ENCODE data around the gene CYP3A5. TPM values are rescaled to one million over a fixed set of nuclear protein-coding genes. Genes with fewer than 3 reads are reported as not detected.
A peak's percentile ranks its signal among the peaks of the same experiment; 100 is the strongest.

Gene CYP3A5
- total and polyA plus RNA-seq, 2 of the 13 experiments (the other 11 are each of a cell fraction or from before 2014, with no cell fraction given): 5.7 to 9.3 TPM

- TF ChIP-seq CSRNP1 (CRISPR knock-in tag; IDR thresholded peaks at IDR 0.05) (no peak), ZZZ3 (CRISPR knock-in tag; IDR thresholded peaks at IDR 0.05; ENCODE audit: borderline replicate concordance) (no peak), ZBTB3 (CRISPR knock-in tag; IDR thresholded peaks at IDR 0.05; ENCODE audit: borderline replicate concordance, low read depth) (no peak), CSRNP2 (CRISPR knock-in tag; conservative IDR thresholded peaks at IDR 0.05; ENCODE audit: low read depth) (no peak), ZNF841 (CRISPR knock-in tag; IDR thresholded peaks at IDR 0.05; ENCODE audit: borderline replicate concordance) (no peak), ZNF562 (CRISPR knock-in tag; IDR thresholded peaks at IDR 0.05; ENCODE audit: borderline replicate concordance) (no peak), ZNF660 (CRISPR knock-in tag; IDR thresholded peaks at IDR 0.05; ENCODE audit: borderline replicate concordance, low read depth) (no peak), NR3C1 (CRISPR knock-in tag; IDR thresholded peaks at IDR 0.05) (no peak), ZNF564 (CRISPR knock-in tag; IDR thresholded peaks at IDR 0.05) (no peak), TFDP2 (CRISPR knock-in tag; IDR thresholded peaks at IDR 0.05) (no peak), CC2D1A (CRISPR knock-in tag; IDR thresholded peaks at IDR 0.05) (no peak), ZNF556 (CRISPR knock-in tag; IDR thresholded peaks at IDR 0.05; ENCODE audit: borderline replicate concordance) (no peak), ZNF281 (CRISPR knock-in tag; IDR thresholded peaks at IDR 0.05; ENCODE audit: borderline replicate concordance) (peak; percentile 45; the same call in 1 of the 2 replicates), HOXA3 (CRISPR knock-in tag; IDR thresholded peaks at IDR 0.05) (peak; percentile 44), SNRNP70 (IDR thresholded peaks at IDR 0.05; ENCODE audit: low read depth, low read length) (no peak)
- TF ChIP-seq, protein P1, sequence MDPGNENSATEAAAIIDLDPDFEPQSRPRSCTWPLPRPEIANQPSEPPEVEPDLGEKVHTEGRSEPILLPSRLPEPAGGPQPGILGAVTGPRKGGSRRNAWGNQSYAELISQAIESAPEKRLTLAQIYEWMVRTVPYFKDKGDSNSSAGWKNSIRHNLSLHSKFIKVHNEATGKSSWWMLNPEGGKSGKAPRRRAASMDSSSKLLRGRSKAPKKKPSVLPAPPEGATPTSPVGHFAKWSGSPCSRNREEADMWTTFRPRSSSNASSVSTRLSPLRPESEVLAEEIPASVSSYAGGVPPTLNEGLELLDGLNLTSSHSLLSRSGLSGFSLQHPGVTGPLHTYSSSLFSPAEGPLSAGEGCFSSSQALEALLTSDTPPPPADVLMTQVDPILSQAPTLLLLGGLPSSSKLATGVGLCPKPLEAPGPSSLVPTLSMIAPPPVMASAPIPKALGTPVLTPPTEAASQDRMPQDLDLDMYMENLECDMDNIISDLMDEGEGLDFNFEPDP (CRISPR knock-in tag; conservative IDR thresholded peaks at IDR 0.05): no peak
- TF ChIP-seq, protein P2, sequence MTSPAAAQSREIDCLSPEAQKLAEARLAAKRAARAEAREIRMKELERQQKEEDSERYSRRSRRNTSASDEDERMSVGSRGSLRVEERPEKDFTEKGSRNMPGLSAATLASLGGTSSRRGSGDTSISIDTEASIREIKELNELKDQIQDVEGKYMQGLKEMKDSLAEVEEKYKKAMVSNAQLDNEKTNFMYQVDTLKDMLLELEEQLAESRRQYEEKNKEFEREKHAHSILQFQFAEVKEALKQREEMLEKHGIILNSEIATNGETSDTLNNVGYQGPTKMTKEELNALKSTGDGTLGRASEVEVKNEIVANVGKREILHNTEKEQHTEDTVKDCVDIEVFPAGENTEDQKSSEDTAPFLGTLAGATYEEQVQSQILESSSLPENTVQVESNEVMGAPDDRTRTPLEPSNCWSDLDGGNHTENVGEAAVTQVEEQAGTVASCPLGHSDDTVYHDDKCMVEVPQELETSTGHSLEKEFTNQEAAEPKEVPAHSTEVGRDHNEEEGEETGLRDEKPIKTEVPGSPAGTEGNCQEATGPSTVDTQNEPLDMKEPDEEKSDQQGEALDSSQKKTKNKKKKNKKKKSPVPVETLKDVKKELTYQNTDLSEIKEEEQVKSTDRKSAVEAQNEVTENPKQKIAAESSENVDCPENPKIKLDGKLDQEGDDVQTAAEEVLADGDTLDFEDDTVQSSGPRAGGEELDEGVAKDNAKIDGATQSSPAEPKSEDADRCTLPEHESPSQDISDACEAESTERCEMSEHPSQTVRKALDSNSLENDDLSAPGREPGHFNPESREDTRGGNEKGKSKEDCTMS (CRISPR knock-in tag; conservative IDR thresholded peaks at IDR 0.05): no peak
Measured at GRCh38 chr7:99694201-99694911, 14.6 kb upstream of the CYP3A5 start (continued).

Measured in HepG2 (cell line).